Peyer's patch (tissue), 4 donors: ENCODE data around the gene ITSN1.

Experiments used
- CTCF ChIP-seq, 6 experiments: fragments of 450-650 bp in 4 of 6; fragments of 200-600 bp in 2 of 6; sonication (generic) in 1 of 6; IDR thresholded peaks; one replicate each; pipeline ENCODE4 v1.5.1; 2017 to 2019; ENCODE audit warnings: antibody characterized with exemption in 6 of 6, mild to moderate bottlenecking in 3 of 6, moderate library complexity in 1 of 6
- POLR2A ChIP-seq, 2 donors: fragments of 450-650 bp; IDR thresholded peaks; one replicate each; pipeline ENCODE4 v1.5.1; 2017; ENCODE audit warnings: antibody characterized with exemption in 2 of 2, mild to moderate bottlenecking in 2 of 2, moderate library complexity in 2 of 2

GRCh38 chr21:33622253-33622652 is 20.0 kb upstream of the ITSN1 start:
- TF ChIP-seq POLR2A (IDR thresholded peaks at IDR 0.05) = no peak
- no peak for TF ChIP-seq CTCF (IDR thresholded peaks at IDR 0.05)
